MM.1S (cell line): ENCODE results near the gene FOXJ3.

Experiments used
- DNase-seq: peaks from one replicate; pipeline ENCODE4 v3.0.0-alpha.2; 2015
- H2AFZ ChIP-seq: fragments of 300-600 bp; sonication (generic); 2 replicates; pipeline ENCODE4 v1.6.0; 2016; ENCODE audit warnings: antibody characterized with exemption, low read length
- H3F3A ChIP-seq: fragments of 300-600 bp; sonication (generic); 2 replicates; pipeline ENCODE4 v1.6.1; 2016; ENCODE audit warnings: mild to moderate bottlenecking, antibody characterized with exemption, low read length, moderate library complexity, mixed read lengths; ENCODE audit not compliant: insufficient read depth
- H3K27ac ChIP-seq: fragments of 300-600 bp; sonication (generic); 2 replicates; pipeline ENCODE4 v1.5.1; 2016; ENCODE audit warnings: mild to moderate bottlenecking, low read length
- H3K27me3 ChIP-seq: fragments of 300-600 bp; sonication (generic); replicated peaks from 2 replicates; pipeline ENCODE4 v1.6.0; 2016; ENCODE audit warnings: low read length; ENCODE audit not compliant: insufficient read depth
- H3K36me3 ChIP-seq: fragments of 300-600 bp; sonication (generic); replicated peaks from 2 replicates; pipeline ENCODE4 v1.6.1; 2016; ENCODE audit warnings: mild to moderate bottlenecking, low read length, mixed read lengths; ENCODE audit not compliant: insufficient read depth
- H3K4me1 ChIP-seq: fragments of 300-600 bp; sonication (generic); 2 replicates; pipeline ENCODE4 v1.6.1; 2016; ENCODE audit warnings: low read length, mixed read lengths
- H3K4me2 ChIP-seq: fragments of 300-600 bp; sonication (generic); 2 replicates; pipeline ENCODE4 v1.6.0; 2016; ENCODE audit warnings: low read depth, low read length
- H3K4me3 ChIP-seq: fragments of 300-600 bp; sonication (generic); 2 replicates; pipeline ENCODE4 v1.5.1; 2016; ENCODE audit warnings: low read length, mixed read lengths
- H3K79me2 ChIP-seq: fragments of 300-600 bp; sonication (generic); 2 replicates; pipeline ENCODE4 v1.6.1; 2016; ENCODE audit warnings: mixed run types, low read length, mixed read lengths
- H3K9ac ChIP-seq: fragments of 300-600 bp; sonication (generic); 2 replicates; pipeline ENCODE4 v1.6.1; 2016; ENCODE audit warnings: low read length, mixed read lengths
- H3K9me2 ChIP-seq: fragments of 300-600 bp; sonication (generic); replicated peaks from 2 replicates; pipeline ENCODE4 v1.6.1; 2016; ENCODE audit warnings: mild to moderate bottlenecking, low read length, mixed read lengths; ENCODE audit not compliant: insufficient read depth
- H3K9me3 ChIP-seq: fragments of 300-600 bp; sonication (generic); replicated peaks from 2 replicates; pipeline ENCODE4 v1.6.1; 2016; ENCODE audit warnings: mild to moderate bottlenecking, low read length, mixed read lengths; ENCODE audit not compliant: insufficient read depth
- H4K20me1 ChIP-seq: fragments of 300-600 bp; sonication (generic); 2 replicates; pipeline ENCODE4 v1.6.1; 2016; ENCODE audit warnings: mild to moderate bottlenecking, low read length, moderate library complexity, mixed read lengths; ENCODE audit not compliant: insufficient read depth
- EZH2 ChIP-seq: fragments of 300-600 bp; sonication (generic); optimal IDR thresholded peaks from 2 replicates; pipeline ENCODE3; 2017; ENCODE audit warnings: low read depth, mild to moderate bottlenecking, antibody characterized with exemption, low read length, mixed read lengths
- EZH2phosphoT487 ChIP-seq: fragments of 300-600 bp; sonication (generic); IDR thresholded peaks from 2 replicates; pipeline ENCODE4 v1.6.1; 2018; ENCODE audit warnings: antibody characterized with exemption, low read length
- TF ChIP-seq, protein P1 (sequence below): fragments of 300-600 bp; sonication (generic); IDR thresholded peaks from 2 replicates; pipeline ENCODE4 v1.5.1; 2016; ENCODE audit warnings: antibody characterized with exemption, low read length, mixed read lengths

FOXJ3 gene

DNA sequence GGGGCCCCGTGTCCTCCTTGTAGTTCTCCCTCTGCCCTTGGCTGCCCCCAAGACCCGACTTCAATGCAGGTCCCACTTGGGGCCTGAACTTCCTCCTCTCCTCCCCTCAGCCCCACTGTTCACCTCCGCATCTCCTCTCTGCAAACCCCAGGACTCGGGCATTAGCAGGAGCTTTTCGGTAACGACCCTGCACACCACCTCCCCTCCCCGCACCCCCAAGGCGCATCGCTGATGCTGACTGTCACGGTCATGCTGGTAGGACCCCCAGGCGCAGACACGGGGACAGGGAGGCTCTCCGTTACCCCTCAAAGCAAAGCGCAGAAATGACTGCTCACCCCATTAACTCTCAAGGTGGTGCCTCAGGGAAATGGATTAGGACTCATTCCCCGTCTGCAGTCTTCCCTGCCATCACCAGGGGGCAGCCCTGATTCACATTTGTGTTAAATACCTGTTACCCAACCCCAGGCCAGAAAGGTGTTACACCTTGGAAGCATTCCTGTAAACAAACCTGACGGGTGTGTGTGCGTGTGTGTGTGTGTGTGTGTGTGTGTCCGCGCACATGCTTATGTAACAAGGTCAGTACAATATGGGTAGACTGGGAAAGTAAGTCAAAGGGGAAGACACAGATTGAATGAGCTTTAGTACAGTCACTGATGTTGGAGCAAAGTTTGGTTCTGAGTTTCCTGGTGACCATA, 188.3 kb downstream of the FOXJ3 start:
- Histone ChIP-seq H3F3A (no peaks in the 10 kb centered on the region), H3K27me3 (no peaks in the 10 kb centered on the region), H3K9ac (no peak overlapping the region), H2AFZ (no peak overlapping the region), H3K4me1 (peaks cover 8% of the 10 kb centered on the region; the same call in 1 of the 2 replicates), H3K4me3 (no peak overlapping the region), H4K20me1 (no peaks in the 10 kb centered on the region), H3K4me2 (no peak overlapping the region), H3K9me2 (no peaks in the 10 kb centered on the region), H3K36me3 (no peaks in the 10 kb centered on the region), H3K27ac (no peak overlapping the region), H3K9me3 (no peaks in the 10 kb centered on the region), H3K79me2 (no peaks in the 10 kb centered on the region)
- DNase-seq: peak; percentile 71
- no peak for TF ChIP-seq EZH2phosphoT487
- TF ChIP-seq EZH2: no peak
- TF ChIP-seq, protein P1, sequence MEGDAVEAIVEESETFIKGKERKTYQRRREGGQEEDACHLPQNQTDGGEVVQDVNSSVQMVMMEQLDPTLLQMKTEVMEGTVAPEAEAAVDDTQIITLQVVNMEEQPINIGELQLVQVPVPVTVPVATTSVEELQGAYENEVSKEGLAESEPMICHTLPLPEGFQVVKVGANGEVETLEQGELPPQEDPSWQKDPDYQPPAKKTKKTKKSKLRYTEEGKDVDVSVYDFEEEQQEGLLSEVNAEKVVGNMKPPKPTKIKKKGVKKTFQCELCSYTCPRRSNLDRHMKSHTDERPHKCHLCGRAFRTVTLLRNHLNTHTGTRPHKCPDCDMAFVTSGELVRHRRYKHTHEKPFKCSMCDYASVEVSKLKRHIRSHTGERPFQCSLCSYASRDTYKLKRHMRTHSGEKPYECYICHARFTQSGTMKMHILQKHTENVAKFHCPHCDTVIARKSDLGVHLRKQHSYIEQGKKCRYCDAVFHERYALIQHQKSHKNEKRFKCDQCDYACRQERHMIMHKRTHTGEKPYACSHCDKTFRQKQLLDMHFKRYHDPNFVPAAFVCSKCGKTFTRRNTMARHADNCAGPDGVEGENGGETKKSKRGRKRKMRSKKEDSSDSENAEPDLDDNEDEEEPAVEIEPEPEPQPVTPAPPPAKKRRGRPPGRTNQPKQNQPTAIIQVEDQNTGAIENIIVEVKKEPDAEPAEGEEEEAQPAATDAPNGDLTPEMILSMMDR: peak; percentile 83

DNA sequence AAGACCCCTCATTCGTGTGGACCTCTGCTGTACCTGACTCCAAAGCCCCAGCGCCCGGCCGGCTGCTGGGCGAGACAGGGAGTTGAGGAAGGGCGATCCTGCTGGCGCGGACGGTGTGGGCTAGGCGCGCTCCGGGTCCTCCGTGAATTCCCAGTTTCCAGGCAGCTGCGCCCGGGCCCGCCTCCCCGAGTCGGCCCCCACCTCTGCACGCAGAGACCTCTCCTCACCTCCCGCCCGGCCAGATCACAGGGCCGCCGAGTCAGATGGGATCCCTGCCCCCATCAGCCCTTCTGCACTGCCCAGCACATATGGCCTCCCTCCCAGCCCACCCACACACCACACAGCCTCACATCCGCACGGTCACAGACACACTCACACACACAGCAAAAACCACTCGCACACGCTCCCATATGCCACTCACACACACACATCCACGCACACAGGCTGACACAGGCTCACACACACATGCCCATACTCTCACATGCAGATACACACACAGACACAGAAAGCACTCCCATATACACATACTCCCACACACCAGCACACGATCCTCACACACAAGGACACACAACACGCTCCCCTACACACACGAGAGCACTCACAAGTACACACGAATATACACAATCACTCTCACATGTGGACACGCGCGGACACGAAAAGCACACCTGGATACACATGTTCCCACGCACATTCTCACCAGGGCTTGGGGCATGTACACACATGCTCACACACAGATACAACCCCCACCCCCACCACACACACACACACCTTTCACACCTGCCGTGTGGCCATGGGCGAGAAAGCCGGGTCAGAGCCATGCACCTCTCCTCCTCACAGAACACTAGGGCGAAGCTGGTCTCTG, 189.0 kb downstream of the FOXJ3 start:
- no peak overlapping the region for H2AFZ ChIP-seq
- H3K9ac ChIP-seq: no peak overlapping the region
- H3K4me2 ChIP-seq: no peak overlapping the region
- no peaks in the 10 kb centered on the region for H3K9me2 ChIP-seq
- H3K9me3 ChIP-seq: no peaks in the 10 kb centered on the region
- H3K4me3 ChIP-seq: no peak overlapping the region
- DNase-seq: no peak
- no peaks in the 10 kb centered on the region for H3K27me3 ChIP-seq
- H3K36me3 ChIP-seq: no peaks in the 10 kb centered on the region
- H3K79me2 ChIP-seq: no peaks in the 10 kb centered on the region
- no peak overlapping the region for H3K27ac ChIP-seq
- peaks cover 8% of the 10 kb centered on the region; the same call in 1 of the 2 replicates for H3K4me1 ChIP-seq
- TF ChIP-seq, protein P1: no peak
- TF ChIP-seq EZH2phosphoT487: no peak
- no peak for TF ChIP-seq EZH2
- H4K20me1 ChIP-seq: no peaks in the 10 kb centered on the region
- no peaks in the 10 kb centered on the region for H3F3A ChIP-seq

DNA sequence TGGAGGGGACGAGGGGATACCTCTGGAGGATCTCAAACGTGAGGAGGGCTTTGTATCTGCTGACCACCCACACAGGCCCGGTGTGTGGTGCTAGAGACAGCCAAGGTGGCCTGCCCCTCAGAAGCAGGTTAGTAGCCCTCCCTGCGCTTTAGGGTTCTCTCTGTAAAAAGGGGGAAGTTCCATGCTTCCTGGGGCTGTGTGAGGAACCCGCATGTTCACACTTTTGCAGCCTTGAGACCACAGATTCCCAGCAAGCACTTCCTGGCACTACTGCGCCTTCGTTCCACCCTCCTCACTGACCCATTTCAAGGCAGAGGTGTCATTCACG, 189.7 kb downstream of the FOXJ3 start:
- no peaks in the 10 kb centered on the region for H3K79me2 ChIP-seq
- no peaks in the 10 kb centered on the region for H3F3A ChIP-seq
- no peaks in the 10 kb centered on the region for H3K9me2 ChIP-seq
- no peak overlapping the region for H3K4me2 ChIP-seq
- no peak for TF ChIP-seq EZH2
- TF ChIP-seq, protein P1: no peak
- TF ChIP-seq EZH2phosphoT487: no peak
- peaks cover 8% of the 10 kb centered on the region; the same call in 1 of the 2 replicates for H3K4me1 ChIP-seq
- H3K36me3 ChIP-seq: no peaks in the 10 kb centered on the region
- DNase-seq: no peak
- H3K9me3 ChIP-seq: no peaks in the 10 kb centered on the region
- H3K4me3 ChIP-seq: no peak overlapping the region
- H2AFZ ChIP-seq: no peak overlapping the region
- no peak overlapping the region for H3K9ac ChIP-seq
- no peaks in the 10 kb centered on the region for H4K20me1 ChIP-seq
- no peaks in the 10 kb centered on the region for H3K27me3 ChIP-seq
- H3K27ac ChIP-seq: no peak overlapping the region
